Measurements from ENCODE around the gene LRRC32.
"Not testable (repeated sequence)": the region's sequence is repeated elsewhere in the genome, so short reads cannot be mapped to it uniquely, and the experiment has no call there.

The LRRC32 gene

GRCh38 chr11:76644591-76644990 lies 26.0 kb downstream of the LRRC32 start:
- DNase-seq: no peak

- DNase-seq: not testable (repeated sequence)
These were observed 26.8 kb downstream of the LRRC32 start for GRCh38 chr11:76643711-76644110.

- no peak for DNase-seq
These were observed 28.2 kb downstream of the LRRC32 start for GRCh38 chr11:76642341-76642740.

GRCh38 chr11:76641905-76642304 lies 28.6 kb downstream of the LRRC32 start:
- DNase-seq: no peak

GRCh38 chr11:76640501-76640900 lies 30.0 kb downstream of the LRRC32 start:
- no peak for DNase-seq

DNA sequence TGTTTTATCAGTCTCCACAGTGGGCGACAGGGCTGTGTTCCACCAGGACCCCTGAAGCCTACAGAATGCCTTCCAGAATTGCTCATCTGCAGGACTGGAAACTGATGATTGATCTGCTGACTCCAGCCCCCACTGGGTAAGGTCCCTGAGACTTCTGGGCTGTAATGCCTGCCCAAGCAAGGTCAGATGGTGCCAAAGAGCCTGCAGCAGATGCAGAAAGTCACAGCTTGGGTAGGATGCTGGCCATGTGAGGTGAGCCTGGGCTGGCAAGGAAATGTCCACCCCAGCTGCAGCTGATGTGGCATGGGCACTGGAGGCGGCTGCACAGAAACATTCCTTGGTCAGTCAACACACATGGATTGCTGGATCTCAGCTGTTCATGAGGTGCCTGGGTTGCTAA lies 30.9 kb downstream of the LRRC32 start:
- DNase-seq: no peak

DNA sequence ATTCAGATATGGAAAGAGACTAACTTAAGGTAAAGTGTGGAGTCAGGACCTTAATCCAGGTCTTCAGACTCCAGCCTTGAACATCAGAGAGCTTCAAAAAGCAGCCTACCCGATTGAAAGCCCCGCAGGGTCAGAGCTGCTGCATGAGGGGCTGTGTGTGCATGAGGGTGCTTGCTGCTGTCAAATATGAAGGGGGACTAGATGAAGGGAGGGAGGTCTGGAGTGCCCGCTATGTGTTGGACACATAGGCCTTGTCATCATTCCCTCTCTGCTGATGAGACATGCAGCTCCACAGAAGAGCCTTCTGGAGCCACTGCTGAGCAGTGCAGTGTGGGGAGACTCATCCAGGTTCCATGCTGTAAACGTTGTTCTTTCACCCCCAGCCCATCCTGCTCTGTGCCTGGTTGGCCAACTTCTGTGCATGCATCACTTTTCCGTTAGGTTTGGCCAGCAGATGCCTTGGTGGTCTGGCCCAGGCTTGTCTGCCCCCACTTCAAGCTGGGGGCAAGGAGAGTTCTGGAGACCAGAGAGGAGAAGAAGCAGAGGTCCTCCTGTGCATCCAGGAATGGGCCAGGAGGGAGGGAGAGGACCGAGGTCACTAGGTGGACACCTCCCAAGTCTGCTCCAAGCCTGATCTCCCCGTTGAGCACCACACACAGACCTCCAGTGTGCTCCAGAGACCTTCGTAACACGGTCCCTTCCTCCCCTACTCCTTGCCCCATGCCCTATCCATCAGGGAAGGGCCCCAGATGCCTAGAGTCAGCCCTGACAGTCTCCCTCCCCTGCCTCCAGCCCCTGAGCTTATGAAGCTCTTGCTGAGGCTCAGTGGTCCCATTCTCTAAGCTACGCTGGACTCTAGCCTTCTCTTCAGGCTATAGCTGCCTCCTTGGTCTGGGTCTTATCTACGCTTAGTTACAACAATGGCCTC lies 32.0 kb downstream of the LRRC32 start:
- no peak for DNase-seq

- DNase-seq: no peak
These were observed 32.9 kb downstream of the LRRC32 start for GRCh38 chr11:76637491-76638269.

GRCh38 chr11:76636826-76637460 lies 33.6 kb downstream of the LRRC32 start:
- DNase-seq: no peak

- no peak for DNase-seq
These were observed 34.4 kb downstream of the LRRC32 start for GRCh38 chr11:76635991-76636738.

- no peak for DNase-seq
These were observed 35.7 kb downstream of the LRRC32 start for GRCh38 chr11:76634886-76635285.

DNA sequence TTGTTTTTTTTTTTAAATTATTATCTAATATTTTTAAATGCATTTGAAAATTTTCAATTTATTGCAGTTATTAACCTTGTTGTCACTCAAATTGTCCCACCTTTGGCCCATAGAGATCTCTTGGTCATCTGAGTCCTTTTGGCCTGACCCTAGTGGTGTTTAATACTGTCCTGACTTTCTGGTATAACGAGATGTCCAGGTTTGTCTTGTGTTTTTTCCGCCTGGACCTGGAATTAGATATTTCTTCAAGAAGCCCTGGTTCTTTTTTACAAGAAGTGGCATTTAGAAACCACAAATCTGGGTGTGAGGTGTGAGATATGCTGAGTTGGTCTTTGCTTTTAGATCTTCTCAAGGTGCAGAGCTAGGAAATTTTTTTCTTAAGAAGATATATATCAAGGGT lies 38.1 kb downstream of the LRRC32 start:
- no peak for DNase-seq

- no peak for DNase-seq
These were observed 38.8 kb downstream of the LRRC32 start for GRCh38 chr11:76631566-76632308.

- DNase-seq: no peak
These were observed 39.8 kb downstream of the LRRC32 start for GRCh38 chr11:76630600-76631281.

- no peak for DNase-seq
These were observed 40.5 kb downstream of the LRRC32 start for GRCh38 chr11:76629853-76630599.

DNA sequence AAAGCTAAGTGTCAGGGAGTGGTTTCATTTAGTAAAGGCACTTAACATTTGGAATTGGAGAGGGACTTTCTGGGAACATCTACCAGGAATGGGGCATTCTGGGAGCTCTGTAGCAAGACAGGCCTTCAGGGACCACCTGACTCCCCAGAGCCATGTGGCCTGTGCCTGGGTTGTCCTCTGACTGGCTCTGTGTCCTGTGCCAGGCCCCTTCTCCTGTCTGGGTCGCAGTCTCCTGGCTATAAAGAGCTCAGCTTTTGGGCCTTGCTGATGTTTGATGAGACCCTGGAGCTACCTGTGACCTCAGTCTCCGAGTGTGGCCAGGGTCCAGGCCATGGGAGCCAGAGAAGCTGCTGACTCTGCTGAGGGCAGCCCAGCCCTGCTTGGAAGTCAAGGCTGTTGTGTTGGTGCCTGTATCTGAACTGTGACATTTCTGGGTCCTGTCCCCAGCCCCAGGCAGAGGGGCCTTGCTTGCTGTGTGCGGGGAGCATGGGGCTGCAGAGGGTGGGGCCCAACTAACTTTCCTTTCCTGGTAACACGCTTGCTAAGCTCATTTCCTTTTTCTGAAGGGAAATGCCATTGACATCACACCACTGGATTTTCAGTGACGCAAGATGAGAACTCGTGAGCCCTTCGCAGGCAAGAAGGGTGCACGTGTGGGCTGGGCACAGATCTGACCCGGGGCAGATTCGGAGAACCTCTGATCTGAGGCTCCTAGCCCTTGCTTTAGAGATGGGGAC lies 41.3 kb downstream of the LRRC32 start:
- DNase-seq: no peak

GRCh38 chr11:76628408-76628947 lies 42.1 kb downstream of the LRRC32 start:
- no peak for DNase-seq

- no peak for DNase-seq
These were observed 42.9 kb downstream of the LRRC32 start for GRCh38 chr11:76627606-76628005.

DNA sequence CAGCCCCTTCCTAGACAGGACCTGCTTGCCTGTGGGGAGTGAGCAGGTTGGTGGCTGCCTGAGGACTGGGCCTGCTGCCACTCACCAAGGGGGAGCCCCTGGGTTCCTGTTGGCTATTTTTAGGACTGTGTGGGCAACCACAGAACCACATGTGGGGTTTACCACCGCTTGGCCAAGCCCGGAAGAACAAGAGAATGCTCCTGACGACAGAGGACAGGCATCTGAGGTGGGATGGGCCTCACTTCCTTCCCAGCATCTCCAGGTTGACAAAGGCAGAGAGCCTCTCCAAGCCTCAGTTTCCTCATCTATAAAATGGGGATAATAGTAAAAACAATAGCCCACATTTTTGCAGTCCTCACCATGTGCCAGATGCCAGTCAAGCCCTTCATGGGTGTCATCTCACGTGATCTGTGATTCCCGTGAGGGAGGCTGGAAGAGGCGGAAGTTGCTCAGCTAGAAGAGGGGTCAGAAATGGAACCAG lies 43.6 kb downstream of the LRRC32 start:
- no peak for DNase-seq

All from NCI-H1105 treated with DMSO at 0.1 percent for 48 hours (cell line).